Nephron progenitor cell (in vitro differentiated cells): ENCODE data around the gene SOX30.
A peak's percentile ranks its signal among the peaks of the same experiment; 100 is the strongest.

ENCODE experiments used
- DNase-seq: peaks from one replicate; pipeline ENCODE4 v3.0.0; 2021
- H3K27ac Mint-ChIP-seq: 2 replicates; pipeline ENCODE4 v1.8.0; 2021; ENCODE audit warnings: mild to moderate bottlenecking, moderate library complexity, mixed read lengths
- H3K27me3 Mint-ChIP-seq: 2 replicates; pipeline ENCODE4 v1.8.0; 2021; ENCODE audit warnings: mild to moderate bottlenecking, low read depth, mixed read lengths; ENCODE audit not compliant: poor library complexity
- H3K36me3 Mint-ChIP-seq: 2 replicates; pipeline ENCODE4 v1.8.0; 2021; ENCODE audit warnings: low read depth, mixed read lengths
- H3K4me1 Mint-ChIP-seq: 2 replicates; pipeline ENCODE4 v1.8.0; 2021; ENCODE audit warnings: mixed read lengths
- H3K4me3 Mint-ChIP-seq: 2 replicates; pipeline ENCODE4 v1.8.0; 2021; ENCODE audit warnings: mild to moderate bottlenecking, moderate library complexity, mixed read lengths
- H3K9me3 Mint-ChIP-seq: 2 replicates; pipeline ENCODE4 v1.8.0; 2021; ENCODE audit warnings: mild to moderate bottlenecking, moderate library complexity, mixed read lengths
- CTCF ChIP-seq: fragments of 200-600 bp; sonication (generic); IDR thresholded peaks from 2 replicates; pipeline ENCODE4 v1.5.0; 2021; ENCODE audit warnings: antibody characterized with exemption

Gene SOX30

GRCh38 chr5:157672976-157673375 lies 20.7 kb upstream of the SOX30 start:
- TF ChIP-seq CTCF = no peak
- H3K9me3 Mint-ChIP-seq = peaks cover 23% of the 10 kb centered on the region
- peaks cover 52% of the 10 kb centered on the region for H3K27me3 Mint-ChIP-seq
- peaks cover 5% of the 10 kb centered on the region for H3K36me3 Mint-ChIP-seq
- no peak overlapping the region for H3K4me3 Mint-ChIP-seq
- H3K27ac Mint-ChIP-seq = no peak overlapping the region
- H3K4me1 Mint-ChIP-seq = peaks cover 10% of the 10 kb centered on the region
- DNase-seq = no peak

- DNase-seq = no peak
- peaks cover 10% of the 10 kb centered on the region for H3K4me1 Mint-ChIP-seq
- H3K27ac Mint-ChIP-seq = no peak overlapping the region
- TF ChIP-seq CTCF = no peak
- peaks cover 49% of the 10 kb centered on the region for H3K27me3 Mint-ChIP-seq
- peaks cover 5% of the 10 kb centered on the region for H3K36me3 Mint-ChIP-seq
- H3K4me3 Mint-ChIP-seq = peak overlapping the region; percentile 90
- H3K9me3 Mint-ChIP-seq = peaks cover 23% of the 10 kb centered on the region
Measured at GRCh38 chr5:157671592-157672330, 19.5 kb upstream of the SOX30 start.

GRCh38 chr5:157670662-157671591 lies 18.7 kb upstream of the SOX30 start, which contains the start of gene C5orf52:
TSS of gene C5orf52 (plus strand) at chr5:157671533. CDS start at chr5:157671615, 82 bp downstream.
- Mint-ChIP-seq H3K36me3 (peaks cover 5% of the 10 kb centered on the region), H3K9me3 (peaks cover 23% of the 10 kb centered on the region), H3K27ac (no peak within 1 kb of the TSS), H3K4me1 (peaks cover 12% of the 10 kb centered on the region), H3K4me3 (peak within 1 kb of the TSS; percentile 90), H3K27me3 (peaks cover 49% of the 10 kb centered on the region)
- peak; percentile 62 for DNase-seq
- TF ChIP-seq CTCF = no peak

- Mint-ChIP-seq H3K9me3 (peaks cover 24% of the 10 kb centered on the region), H3K27ac (no peak overlapping the region), H3K4me1 (peaks cover 15% of the 10 kb centered on the region), H3K36me3 (peaks cover 5% of the 10 kb centered on the region), H3K4me3 (peak overlapping the region; percentile 90), H3K27me3 (peaks cover 49% of the 10 kb centered on the region)
- no peak for DNase-seq
- no peak for TF ChIP-seq CTCF
Measured at GRCh38 chr5:157669701-157670097, 17.5 kb upstream of the SOX30 start.

GRCh38 chr5:157668356-157668755 lies 16.1 kb upstream of the SOX30 start:
- Mint-ChIP-seq H3K27me3 (peaks cover 40% of the 10 kb centered on the region), H3K4me3 (no peak overlapping the region), H3K27ac (no peak overlapping the region), H3K4me1 (peaks cover 15% of the 10 kb centered on the region), H3K36me3 (peaks cover 5% of the 10 kb centered on the region), H3K9me3 (peaks cover 36% of the 10 kb centered on the region)
- no peak for TF ChIP-seq CTCF
- DNase-seq = no peak
